GM12872 (cell line): Measurements from ENCODE around the gene RIN3.

Source experiments
- CTCF ChIP-seq: IDR thresholded peaks from 3 replicates; pipeline ENCODE4 v1.5.1; 2011; ENCODE audit warnings: low read depth, mild to moderate bottlenecking, low read length, moderate library complexity; ENCODE audit not compliant: insufficient read depth

RIN3 gene

GRCh38 chr14:92503756-92504491 is 9.7 kb upstream of the RIN3 start:
- no peak for TF ChIP-seq CTCF

- TF ChIP-seq CTCF = no peak
Observed at GRCh38 chr14:92505826-92506225, 7.8 kb upstream of the RIN3 start.

- no peak for TF ChIP-seq CTCF
Observed at GRCh38 chr14:92506231-92506630, 7.3 kb upstream of the RIN3 start.

- no peak for TF ChIP-seq CTCF
Observed at GRCh38 chr14:92507174-92507768, 6.3 kb upstream of the RIN3 start.

- 0 out of 3 replicates have a peak, but pooled peaks have one; percentile 11 for TF ChIP-seq CTCF
Observed at GRCh38 chr14:92510972-92511371, 2.6 kb upstream of the RIN3 start.

GRCh38 chr14:92511453-92512238 is 1.9 kb upstream of the RIN3 start:
- TF ChIP-seq CTCF = no peak

GRCh38 chr14:92512807-92513203 is 776 bp upstream of the RIN3 start:
- TF ChIP-seq CTCF = no peak
